GM18502 (cell line): ENCODE results near the gene TP53TG3B.
"Not testable (repeated sequence)": the region's sequence is repeated elsewhere in the genome, so short reads cannot be mapped to it uniquely, and the experiment has no call there.

ENCODE experiments used
- ATAC-seq: cut with Tn5 transposase; IDR thresholded peaks from one replicate; pipeline ENCODE4 v1.9.1; 2021; ENCODE audit warnings: mild to moderate bottlenecking; ENCODE audit not compliant: unreplicated experiment, poor library complexity

Gene TP53TG3B, protein sequence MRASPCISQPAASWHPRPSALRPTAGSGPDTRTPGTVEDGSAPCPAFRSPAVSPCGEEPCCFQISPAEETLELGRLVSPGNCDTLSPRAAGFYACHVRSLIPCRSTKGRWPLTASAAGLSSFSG

DNA sequence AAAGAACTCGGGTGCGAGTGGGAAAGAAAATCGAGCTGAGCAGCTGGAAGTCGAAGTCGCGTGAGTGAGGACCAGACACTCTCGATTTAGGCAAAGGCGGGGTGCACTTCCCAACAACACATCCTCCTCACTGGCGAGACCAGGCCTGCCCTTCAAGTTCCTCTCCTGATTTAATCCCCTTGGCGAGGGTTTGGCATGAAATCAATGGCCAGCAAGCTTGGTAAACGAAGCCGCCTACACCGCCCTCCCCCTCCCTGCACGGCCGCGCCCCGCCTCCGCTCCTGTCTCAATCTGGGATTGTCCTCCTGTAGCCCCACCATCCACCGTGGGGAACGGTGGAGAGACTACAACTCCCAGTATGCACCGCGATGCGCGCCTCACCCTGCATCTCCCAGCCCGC lies at the start of gene TP53TG3B:
Gene TP53TG3B (plus strand): TSS at position 301 of the 400 bp plus-strand sequence. CDS start 68 bp downstream, at position 369.
- not testable (repeated sequence) for ATAC-seq

DNA sequence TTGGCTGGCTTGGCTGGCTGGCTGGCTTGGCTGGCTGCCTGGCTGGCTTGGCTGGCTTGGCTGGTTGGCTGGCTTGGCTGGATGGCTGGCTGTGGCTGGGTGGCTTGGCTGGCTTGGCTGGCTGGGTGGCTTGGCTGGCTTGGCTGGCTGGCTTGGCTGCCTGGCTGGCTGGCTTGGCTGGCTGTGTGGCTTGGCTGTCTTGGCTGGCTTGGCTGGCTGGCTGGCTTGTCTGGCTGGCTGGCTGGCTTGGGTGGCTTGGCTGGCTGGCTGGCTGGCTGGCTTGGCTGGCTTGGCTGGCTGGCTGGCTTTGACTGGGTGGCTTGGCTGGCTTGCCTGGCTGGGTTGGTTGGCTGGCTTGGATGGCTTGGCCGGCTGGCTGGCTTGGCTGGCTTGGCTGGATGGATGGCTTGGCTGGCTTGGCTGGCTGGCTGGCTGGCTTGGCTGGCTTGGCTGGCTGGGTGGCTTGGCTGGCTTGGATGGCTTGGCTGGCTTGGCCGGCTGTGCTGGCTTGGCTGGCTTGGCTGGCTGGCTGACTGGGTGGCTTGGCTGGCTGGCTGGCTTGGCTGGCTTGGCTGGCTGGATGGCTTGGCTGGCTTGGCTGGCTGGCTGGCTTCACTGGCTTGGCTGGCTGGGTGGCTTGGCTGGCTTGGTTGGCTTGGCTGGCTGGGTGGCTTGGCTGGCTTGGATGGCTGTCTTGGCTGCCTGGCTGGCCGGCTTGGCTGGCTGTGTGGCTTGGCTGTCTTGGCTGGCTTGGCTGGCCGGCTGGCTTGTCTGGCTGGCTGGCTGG lies 24.2 kb upstream of the TP53TG3B start:
- ATAC-seq, result not testable (repeated sequence)

DNA sequence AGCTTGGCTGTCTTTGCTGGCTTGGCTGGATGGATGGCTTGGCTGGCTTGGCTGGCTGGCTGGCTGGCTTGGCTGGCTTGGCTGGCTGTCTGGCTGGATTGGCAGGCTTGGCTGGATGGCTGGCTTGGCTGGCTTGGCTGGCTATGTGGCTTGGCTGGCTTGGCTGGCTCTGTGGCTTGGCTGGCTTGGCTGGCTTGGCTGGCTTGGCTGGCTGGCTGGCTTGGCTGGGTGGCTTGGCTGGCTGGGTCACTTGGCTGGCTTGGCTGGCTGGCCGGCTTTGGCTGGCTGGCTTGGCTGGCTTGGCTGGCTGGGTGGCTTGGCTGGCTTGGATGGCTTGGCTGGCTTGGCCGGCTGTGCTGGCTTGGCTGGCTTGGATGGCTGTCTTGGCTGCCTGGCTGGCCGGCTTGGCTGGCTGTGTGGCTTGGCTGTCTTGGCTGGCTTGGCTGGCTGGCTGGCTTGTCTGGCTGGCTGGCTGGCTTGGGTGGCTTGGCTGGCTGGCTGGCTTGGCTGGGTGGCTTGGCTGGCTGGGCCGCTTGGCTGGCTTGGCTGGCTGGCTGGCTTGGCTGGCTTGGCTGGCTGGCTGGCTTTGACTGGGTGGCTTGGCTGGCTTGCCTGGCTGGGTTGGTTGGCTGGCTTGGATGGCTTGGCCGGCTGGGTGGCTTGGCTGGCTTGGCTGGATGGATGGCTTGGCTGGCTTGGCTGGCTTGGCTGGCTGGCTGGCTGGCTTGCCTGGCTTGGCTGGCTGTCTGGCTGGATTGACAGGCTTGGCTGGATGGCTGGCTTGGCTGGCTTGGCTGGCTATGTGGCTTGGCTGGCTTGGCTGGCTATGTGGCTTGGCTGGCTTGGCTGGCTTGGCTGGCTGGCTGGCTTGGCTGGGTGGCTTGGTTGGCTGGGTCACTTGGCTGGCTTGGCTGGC lies 22.8 kb upstream of the TP53TG3B start:
- not testable (repeated sequence) for ATAC-seq

DNA sequence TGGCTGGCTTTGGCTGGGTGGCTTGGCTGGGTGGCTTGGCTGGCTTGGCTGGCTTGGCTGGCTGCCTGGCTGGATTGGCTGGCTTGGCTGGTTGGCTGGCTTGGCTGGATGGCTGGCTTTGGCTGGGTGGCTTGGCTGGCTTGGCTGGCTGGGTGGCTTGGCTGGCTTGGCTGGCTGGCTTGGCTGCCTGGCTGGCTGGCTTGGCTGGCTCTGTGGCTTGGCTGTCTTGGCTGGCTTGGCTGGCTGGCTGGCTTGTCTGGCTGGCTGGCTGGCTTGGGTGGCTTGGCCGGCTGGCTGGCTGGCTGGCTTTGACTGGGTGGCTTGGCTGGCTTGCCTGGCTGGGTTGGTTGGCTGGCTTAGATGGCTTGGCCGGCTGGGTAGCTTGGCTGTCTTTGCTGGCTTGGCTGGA lies 22.1 kb upstream of the TP53TG3B start:
- ATAC-seq, result not testable (repeated sequence)

DNA sequence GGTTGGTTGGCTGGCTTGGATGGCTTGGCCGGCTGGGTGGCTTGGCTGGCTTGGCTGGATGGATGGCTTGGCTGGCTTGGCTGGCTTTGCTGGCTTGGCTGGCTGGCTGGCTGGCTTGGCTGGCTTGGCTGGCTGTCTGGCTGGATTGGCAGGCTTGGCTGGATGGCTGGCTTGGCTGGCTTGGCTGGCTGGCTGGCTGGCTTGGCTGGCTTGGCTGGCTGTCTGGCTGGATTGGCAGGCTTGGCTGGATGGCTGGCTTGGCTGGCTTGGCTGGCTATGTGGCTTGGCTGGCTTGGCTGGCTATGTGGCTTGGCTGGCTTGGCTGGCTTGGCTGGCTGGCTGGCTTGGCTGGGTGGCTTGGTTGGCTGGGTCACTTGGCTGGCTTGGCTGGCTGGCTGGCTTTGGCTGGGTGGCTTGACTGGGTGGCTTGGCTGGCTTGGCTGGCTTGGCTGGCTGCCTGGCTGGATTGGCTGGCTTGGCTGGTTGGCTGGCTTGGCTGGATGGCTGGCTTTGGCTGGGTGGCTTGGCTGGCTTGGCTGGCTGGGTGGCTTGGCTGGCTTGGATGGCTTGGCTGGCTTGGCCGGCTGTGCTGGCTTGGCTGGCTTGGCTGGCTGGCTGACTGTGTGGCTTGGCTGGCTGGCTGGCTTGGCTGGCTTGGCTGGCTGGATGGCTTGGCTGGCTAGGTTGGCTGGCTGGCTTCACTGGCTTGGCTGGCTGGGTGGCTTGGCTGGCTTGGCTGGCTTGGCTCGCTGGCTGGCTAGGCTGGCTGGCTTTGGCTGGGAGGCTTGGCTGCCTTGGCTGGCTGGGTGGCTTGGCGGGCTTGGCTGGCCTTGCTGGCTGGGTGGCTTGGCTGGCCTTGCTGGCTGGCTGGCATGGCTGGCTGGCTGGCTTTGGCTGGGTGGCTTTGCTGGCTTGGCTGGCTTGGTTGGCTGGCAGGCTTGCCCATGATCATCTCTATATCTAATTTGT lies 21.3 kb upstream of the TP53TG3B start:
- not testable (repeated sequence) for ATAC-seq
